A673 (cell line): Measurements from ENCODE around the gene SCYL3. TPM values are rescaled to one million over a fixed set of nuclear protein-coding genes. Genes with fewer than 3 reads are reported as not detected.
"Not testable (repeated sequence)": the region's sequence is repeated elsewhere in the genome, so short reads cannot be mapped to it uniquely, and the experiment has no call there.

Experiments used
- BruUV-seq: library from RNA; stranded (reverse); fragments of 400-500 nt; replicated peaks from 2 replicates; lab custom pipeline; 2021; lab: Mats Ljungman, UMichigan
- CTCF ChIA-PET: fragments of 300-600 bp; sonication (Branson Sonifier 250); formaldehyde crosslinking; loops from one replicate; lab custom pipeline; 2022; ENCODE audit warnings: antibody characterized with exemption; lab: Charles Lee
- POLR2A ChIA-PET: fragments of 300-600 bp; sonication (Branson Sonifier 250); formaldehyde crosslinking; loops from one replicate; lab custom pipeline; 2022; ENCODE audit warnings: antibody characterized with exemption; ENCODE audit not compliant: low non-redundant PET; lab: Charles Lee
- DNase-seq: peaks from one replicate; pipeline ENCODE4 v3.0.0-alpha.2; 2015; ENCODE audit warnings: low spot score
- H3K27ac ChIP-seq: fragments of 200-600 bp; sonication (generic); 2 replicates; pipeline ENCODE4 v1.5.1; 2016; ENCODE audit warnings: mixed run types, low read depth, mild to moderate bottlenecking, mixed read lengths, antibody characterized with exemption, low read length; ENCODE audit not compliant: poor library complexity, severe bottlenecking
- H3K27me3 ChIP-seq: fragments of 200-600 bp; sonication (generic); replicated peaks from 2 replicates; pipeline ENCODE4 v1.6.1; 2017; ENCODE audit warnings: mixed run types, low read depth, mild to moderate bottlenecking, mixed read lengths, antibody characterized with exemption, low read length; ENCODE audit not compliant: insufficient read depth, poor library complexity
- H3K36me3 ChIP-seq: fragments of 200-600 bp; sonication (generic); 2 replicates; pipeline ENCODE4 v1.6.1; 2016; ENCODE audit warnings: mixed run types, mild to moderate bottlenecking, mixed read lengths, antibody characterized with exemption, low read length; ENCODE audit not compliant: insufficient read depth, poor library complexity, severe bottlenecking
- H3K4me1 ChIP-seq: fragments of 200-600 bp; sonication (generic); 2 replicates; pipeline ENCODE4 v1.6.1; 2017; ENCODE audit warnings: mixed run types, mild to moderate bottlenecking, mixed read lengths, antibody characterized with exemption, low read length; ENCODE audit not compliant: insufficient read depth, poor library complexity, severe bottlenecking
- H3K4me3 ChIP-seq: fragments of 200-600 bp; sonication (generic); 2 replicates; pipeline ENCODE4 v1.5.1; 2016; ENCODE audit warnings: low read depth, mixed run types, mild to moderate bottlenecking, mixed read lengths, low read length; ENCODE audit not compliant: poor library complexity, severe bottlenecking
- H3K9me3 ChIP-seq: fragments of 200-600 bp; sonication (generic); 2 replicates; pipeline ENCODE4 v1.6.1; 2016; ENCODE audit warnings: mixed run types, low read depth, mild to moderate bottlenecking, mixed read lengths, antibody characterized with exemption, low read length; ENCODE audit not compliant: poor library complexity, severe bottlenecking
- CTCF ChIP-seq: fragments of 300-800, 200-600 bp; sonication (generic); conservative IDR thresholded peaks from 2 replicates; pipeline ENCODE4 v1.5.1; 2017; ENCODE audit warnings: low read depth, mild to moderate bottlenecking, antibody characterized with exemption, low read length, moderate library complexity, mixed read lengths
- EZH2 ChIP-seq: fragments of 200-600 bp; sonication (generic); IDR thresholded peaks from 2 replicates; pipeline ENCODE4 v1.6.1; 2017; ENCODE audit warnings: borderline replicate concordance, low read depth, mild to moderate bottlenecking, mixed read lengths, antibody characterized with exemption, low read length; ENCODE audit not compliant: poor library complexity, severe bottlenecking
- intact Hi-C: fragments of 100-400 bp; cut with micrococcal nuclease; formaldehyde crosslinking; loops from one replicate; pipeline ENCODE4 v1.10.0; 2022; ENCODE audit not compliant: unreplicated experiment
- total RNA-seq: library from RNA; stranded (reverse); gene quantifications from 2 replicates; pipeline ENCODE4 v1.2.3, GENCODE V29; 2021

Gene SCYL3
- total RNA-seq, 1 experiment from 2014 or later: 5.3 TPM

DNA sequence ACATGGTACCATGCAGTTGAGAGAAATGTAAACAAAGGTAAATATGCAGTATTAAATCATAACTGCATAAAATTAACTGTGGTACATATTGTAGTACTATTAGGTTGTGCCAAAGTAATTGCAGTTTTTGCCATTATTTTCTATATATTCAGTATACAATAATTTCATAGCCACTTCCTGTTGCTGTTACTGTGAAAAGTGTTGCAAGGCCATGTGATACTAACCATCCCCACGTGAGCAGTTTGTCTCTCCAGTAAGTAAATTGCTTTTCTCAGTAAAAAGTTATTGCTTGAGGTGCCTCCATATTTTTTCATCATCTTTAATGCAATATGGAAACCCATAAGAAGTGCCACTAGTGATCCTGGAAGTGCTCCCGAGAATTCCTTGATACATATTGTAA, 79.4 kb downstream of the SCYL3 start:
- H3K4me1 ChIP-seq: no peaks in the 10 kb centered on the region
- H3K4me3 ChIP-seq: no peak overlapping the region
- H3K27me3 ChIP-seq: no peaks in the 10 kb centered on the region
- BruUV-seq: no TSS peak
- DNase-seq: no peak
- no peak overlapping the region for H3K27ac ChIP-seq
- no peaks in the 10 kb centered on the region for H3K9me3 ChIP-seq
- peaks cover 20% of the 10 kb centered on the region for H3K36me3 ChIP-seq
- intact Hi-C loops: no loop called here
- CTCF ChIA-PET: no interaction called here
- POLR2A ChIA-PET: no interaction called here
- TF ChIP-seq CTCF: no peak
- no peak for TF ChIP-seq EZH2

GRCh38 chr1:169812131-169812530, 81.6 kb downstream of the SCYL3 start:
- POLR2A ChIA-PET: no interaction called here
- intact Hi-C loops: no loop called here
- no peaks in the 10 kb centered on the region for H3K9me3 ChIP-seq
- H3K27ac ChIP-seq: no peak overlapping the region
- no peaks in the 10 kb centered on the region for H3K4me1 ChIP-seq
- no TSS peak for BruUV-seq
- TF ChIP-seq EZH2 (no peak), CTCF (no peak)
- no peak overlapping the region for H3K4me3 ChIP-seq
- CTCF ChIA-PET: interaction anchor here (0.6 kb wide), 1 partner anchor 250 kb away, joined by 5 read pairs; no protein-coding TSS in a partner anchor
- H3K27me3 ChIP-seq: no peaks in the 10 kb centered on the region
- no peak for DNase-seq
- peaks cover 26% of the 10 kb centered on the region for H3K36me3 ChIP-seq

GRCh38 chr1:169811418-169812035, 82.2 kb downstream of the SCYL3 start:
- H3K4me3 ChIP-seq, BruUV-seq, H3K4me1 ChIP-seq, DNase-seq, POLR2A ChIA-PET, intact Hi-C loops, H3K27me3 ChIP-seq, H3K27ac ChIP-seq, H3K9me3 ChIP-seq: not testable (repeated sequence)
- CTCF ChIA-PET: interaction anchor here (0.6 kb wide), 1 partner anchor 249 kb away, joined by 5 read pairs; no protein-coding TSS in a partner anchor
- H3K36me3 ChIP-seq: peaks cover 28% of the 10 kb centered on the region
